Choroid plexus epithelial cell (primary cell): ENCODE measurements around the gene SLC25A51.
"Not testable (repeated sequence)": the region's sequence is repeated elsewhere in the genome, so short reads cannot be mapped to it uniquely, and the experiment has no call there.

Source experiments
- DNase-seq: peaks from one replicate; pipeline ENCODE4 v3.0.0-alpha.2; 2010; ENCODE audit warnings: low read depth
- H3K4me3 ChIP-seq: 2 replicates; pipeline ENCODE4 v1.5.1; 2011; ENCODE audit warnings: low read depth, mild to moderate bottlenecking, control low read depth, low read length, moderate library complexity
- CTCF ChIP-seq: conservative IDR thresholded peaks from 2 replicates; pipeline ENCODE4 v1.5.1; 2011; ENCODE audit warnings: low read depth, mild to moderate bottlenecking, control low read depth, inconsistent platforms, low read length, moderate library complexity

SLC25A51 gene

GRCh38 chr9:37915911-37916470, 12.1 kb upstream of the SLC25A51 start:
- TF ChIP-seq CTCF: no peak
- no peak for DNase-seq
- no peak overlapping the region for H3K4me3 ChIP-seq

GRCh38 chr9:37914701-37915358, 10.9 kb upstream of the SLC25A51 start:
- no peak for DNase-seq
- H3K4me3 ChIP-seq: no peak overlapping the region
- no peak for TF ChIP-seq CTCF

GRCh38 chr9:37914154-37914551, 10.2 kb upstream of the SLC25A51 start:
- TF ChIP-seq CTCF: no peak
- DNase-seq: no peak

GRCh38 chr9:37913480-37914153, 9.7 kb upstream of the SLC25A51 start:
- peak; percentile 97 for TF ChIP-seq CTCF
- peak; percentile 74 for DNase-seq
- H3K4me3 ChIP-seq: no peak overlapping the region

More at GRCh38 chr9:37914154-37914551, 10.2 kb upstream of the SLC25A51 start:
- H3K4me3 ChIP-seq: no peak overlapping the region

- no peak for TF ChIP-seq CTCF
- H3K4me3 ChIP-seq: no peak overlapping the region
- DNase-seq: peak; percentile 96
Measured at GRCh38 chr9:37911271-37911681, 7.3 kb upstream of the SLC25A51 start.

GRCh38 chr9:37910271-37910670, 6.3 kb upstream of the SLC25A51 start:
- DNase-seq: no peak
- no peak for TF ChIP-seq CTCF

GRCh38 chr9:37909836-37910235, 5.9 kb upstream of the SLC25A51 start:
- DNase-seq, H3K4me3 ChIP-seq: not testable (repeated sequence)

More at GRCh38 chr9:37910271-37910670, 6.3 kb upstream of the SLC25A51 start:
- H3K4me3 ChIP-seq: no peak overlapping the region
